ENCODE measurements around the gene RPL10A.
A peak's percentile ranks its signal among the peaks of the same experiment; 100 is the strongest.

RPL10A gene

DNA sequence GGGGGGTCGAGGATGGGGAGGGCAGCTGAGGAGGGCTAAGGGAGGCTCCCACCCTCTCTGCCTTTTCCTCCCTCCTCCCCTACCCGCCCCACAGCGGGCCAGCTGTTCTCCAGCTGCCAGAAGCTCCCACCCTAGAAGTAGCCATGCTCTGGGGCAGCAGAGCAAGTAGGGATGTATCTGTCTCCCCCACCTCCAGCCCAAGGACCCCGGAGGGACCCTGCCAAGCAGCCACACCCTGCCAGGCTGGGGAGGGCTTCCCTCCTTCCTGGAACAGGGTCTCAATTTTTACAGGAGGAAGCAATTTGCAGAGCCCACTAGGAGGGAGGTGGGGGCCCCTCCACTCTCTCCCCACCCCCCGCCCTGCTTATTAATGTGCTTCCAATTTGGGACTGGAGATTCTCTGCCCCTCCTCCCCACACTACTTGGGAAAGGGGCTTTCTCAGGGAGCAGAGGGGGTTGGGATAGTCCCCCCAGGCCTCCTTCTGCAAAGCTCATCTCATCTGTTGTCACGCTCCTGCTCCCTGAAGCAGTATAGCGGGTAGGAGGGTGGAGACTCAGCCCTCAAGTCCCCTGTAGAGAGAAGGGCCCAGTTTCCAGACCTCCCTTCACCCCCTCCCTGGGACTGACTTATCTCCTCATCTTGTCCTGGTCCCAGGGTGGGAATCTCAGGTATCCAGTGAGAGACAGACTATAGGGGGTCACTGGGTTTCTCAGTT, 24.2 kb downstream of the RPL10A start:
- no peak for DNase-seq (ENCODE audit: low spot score)

DNA sequence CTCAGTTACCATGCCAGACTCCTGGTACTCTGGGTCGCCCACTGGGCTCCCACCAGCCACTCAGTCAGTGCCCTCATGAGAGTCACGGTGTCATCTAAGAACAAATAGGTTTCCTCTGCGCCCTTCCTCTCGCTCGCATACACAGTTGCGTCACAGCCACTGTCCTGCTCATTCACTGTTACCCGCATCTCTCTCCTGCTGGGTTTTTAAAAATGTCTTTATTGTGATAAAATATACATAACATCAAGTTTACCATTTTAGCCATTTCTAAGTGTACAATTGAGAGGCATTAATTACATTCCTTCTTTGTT, 24.7 kb downstream of the RPL10A start:
- DNase-seq (ENCODE audit: low spot score): no peak

DNA sequence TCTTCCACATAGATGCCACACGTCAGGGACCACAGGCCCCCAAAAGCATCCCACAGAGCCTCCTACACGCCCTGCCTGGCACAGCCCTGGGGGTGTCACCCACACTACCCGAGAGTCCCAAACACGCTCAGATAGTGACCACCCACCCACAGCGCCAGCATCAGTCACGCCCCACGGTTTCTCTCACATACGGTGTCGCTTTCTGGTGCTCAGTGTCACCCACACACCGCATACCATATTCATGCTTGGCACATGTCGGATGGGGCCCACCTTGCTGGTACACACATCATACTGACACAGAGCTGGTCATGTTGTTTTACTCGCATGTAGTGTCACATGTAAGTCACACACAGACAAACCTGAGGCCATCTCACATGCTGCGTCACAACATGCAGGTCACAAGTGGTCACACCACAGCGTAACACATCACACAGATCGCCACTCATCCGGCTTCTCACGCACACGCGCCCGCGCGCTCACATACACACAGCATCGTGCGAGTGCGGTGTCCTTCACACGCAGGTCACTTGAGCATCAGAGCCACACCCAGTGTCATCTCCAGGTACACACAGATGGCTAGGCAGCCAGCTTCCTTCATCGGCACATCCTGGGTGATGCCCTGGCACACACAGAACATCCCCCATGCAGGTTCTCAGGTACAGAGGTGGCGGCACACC, 25.2 kb downstream of the RPL10A start:
- no peak for DNase-seq (ENCODE audit: low spot score)

DNA sequence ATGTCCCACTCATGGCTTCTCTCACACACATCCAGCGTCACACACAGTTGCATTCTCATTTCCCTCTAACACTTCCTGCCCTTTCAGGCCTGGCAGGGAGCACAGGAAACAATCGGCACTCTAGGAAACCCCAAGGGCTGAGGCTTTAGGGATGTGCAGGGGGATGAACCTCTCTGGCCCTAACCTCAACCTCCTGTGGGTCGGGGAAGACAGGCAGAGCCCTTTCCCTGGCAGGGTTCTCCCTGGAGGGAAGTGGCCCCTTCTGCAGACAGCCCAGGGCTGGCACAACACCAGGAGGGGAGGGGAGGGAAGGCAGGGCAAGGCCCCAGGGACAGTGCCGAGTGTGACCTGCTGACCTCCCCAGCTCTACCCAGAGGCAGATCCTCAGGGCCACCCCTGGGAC, 26.0 kb downstream of the RPL10A start:
- no peak for DNase-seq (ENCODE audit: low spot score)

DNA sequence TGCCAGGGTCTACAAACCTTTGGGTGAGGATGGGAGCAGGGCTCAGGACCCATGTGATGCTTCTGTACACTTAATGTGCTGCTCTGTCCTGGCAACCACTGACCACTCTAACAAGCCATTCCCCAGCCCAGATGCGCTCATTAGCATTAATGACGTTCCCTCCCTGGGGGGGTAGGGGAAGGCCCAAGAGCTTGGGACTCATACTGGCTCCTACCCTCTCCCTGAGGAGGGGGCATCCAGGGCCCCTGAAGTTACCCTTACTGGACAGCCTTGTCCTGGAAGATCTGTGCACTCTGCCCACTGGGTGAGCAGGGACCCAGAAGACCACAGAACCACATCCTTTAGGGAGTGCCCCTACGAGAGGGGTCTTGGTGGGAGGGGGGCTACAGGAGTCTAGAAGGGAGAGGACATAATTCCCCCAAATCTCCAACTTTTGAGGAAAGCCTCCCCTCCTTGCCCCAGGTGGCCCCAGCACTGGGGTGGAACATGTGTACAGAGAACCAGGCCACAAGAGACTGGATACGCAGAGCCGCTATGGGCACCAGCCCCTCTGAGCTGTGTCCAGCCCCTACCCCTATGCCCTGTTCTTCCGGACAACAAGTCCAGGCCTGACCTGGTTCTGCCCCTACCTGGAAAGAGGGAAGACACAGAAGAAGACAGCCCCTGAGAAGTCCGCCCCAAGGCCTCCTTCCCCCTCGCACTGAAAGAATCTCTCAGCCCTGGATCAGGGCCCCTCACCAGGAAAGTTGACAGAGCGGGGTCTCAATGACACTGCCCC, 27.2 kb downstream of the RPL10A start:
- no peak for DNase-seq (ENCODE audit: low spot score)

DNA sequence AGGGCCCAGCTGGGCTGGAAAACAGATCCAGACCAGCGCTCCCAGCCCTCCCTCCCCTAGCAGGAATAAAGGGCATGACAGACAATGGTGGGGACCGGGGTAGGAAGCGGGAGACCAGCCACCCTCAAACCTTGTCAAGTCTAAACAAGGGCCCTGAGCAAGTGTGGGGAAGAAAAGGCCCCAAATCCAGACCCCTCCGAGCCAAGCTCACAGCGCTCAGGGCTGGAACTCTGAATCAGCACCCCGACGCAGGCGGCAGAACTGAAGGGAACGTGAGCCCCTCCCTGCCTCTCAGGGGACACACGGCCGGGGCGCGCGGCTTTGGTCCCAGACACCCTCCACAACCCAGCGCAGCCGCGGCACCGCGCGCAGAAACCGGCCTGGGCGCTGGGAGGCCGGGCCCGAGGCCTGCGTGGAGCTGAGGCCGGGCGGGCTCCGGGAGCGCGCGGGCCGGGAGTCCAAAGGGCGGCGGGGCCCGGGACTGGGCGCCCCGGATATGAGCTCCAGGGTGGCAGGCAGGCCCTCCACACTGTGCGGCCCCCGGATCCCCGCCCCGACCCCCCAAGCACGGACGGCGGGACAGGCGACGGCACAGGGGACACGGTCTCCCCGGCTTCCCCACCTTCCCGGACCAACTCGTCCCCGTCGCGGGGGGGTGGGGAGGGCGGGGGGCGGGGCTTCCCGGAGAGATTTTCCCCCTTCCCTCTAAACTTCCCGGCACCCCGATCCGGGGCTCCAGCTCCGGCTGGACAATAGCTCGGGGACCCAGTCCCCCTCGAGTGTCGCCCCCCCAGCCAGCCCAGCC, 28.0 kb downstream of the RPL10A start:
- DNase-seq (ENCODE audit: low spot score): peak; percentile 79

DNA sequence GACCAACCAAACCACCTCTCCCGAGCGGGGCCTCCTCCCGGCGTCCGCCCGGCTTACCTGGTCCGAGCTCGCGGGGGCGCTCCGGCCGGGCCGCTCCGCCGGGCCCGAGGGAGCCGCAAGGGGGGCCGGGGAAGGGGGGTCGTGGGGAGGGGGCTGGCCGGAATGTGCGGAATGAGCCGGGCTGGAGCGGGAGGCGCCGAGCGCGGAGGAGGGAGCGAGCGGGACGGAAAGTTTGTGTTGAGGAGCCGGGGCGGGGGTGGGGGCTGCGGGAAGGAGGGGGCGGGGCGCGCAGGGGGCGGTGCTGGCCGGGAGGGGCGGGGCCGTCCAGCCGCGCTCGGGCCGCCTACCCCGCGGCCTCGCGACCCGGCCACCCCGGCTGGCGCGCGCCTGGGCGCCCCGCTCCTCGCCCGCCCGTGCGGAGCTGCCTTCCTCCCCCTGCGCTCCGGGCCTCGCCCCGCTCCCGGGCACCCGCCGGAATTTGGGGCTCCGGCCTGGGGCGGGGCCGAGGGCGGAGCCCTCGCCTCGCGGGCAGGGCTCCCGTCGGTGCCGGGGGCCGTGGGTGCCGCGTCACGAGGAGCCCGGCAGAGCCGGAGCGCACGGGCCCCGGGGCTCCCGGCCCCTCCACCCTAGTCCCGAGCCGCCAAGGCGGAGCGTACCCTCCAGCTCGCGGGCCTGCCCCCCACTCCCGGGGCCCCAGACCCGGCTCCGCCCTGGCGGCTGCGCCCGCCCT, 28.8 kb downstream of the RPL10A start, which contains the start of gene TEAD3:
Gene TEAD3 (minus strand): TSS at position 239 of the 730 bp plus-strand sequence.
- DNase-seq (ENCODE audit: low spot score): peak; percentile 96

DNA sequence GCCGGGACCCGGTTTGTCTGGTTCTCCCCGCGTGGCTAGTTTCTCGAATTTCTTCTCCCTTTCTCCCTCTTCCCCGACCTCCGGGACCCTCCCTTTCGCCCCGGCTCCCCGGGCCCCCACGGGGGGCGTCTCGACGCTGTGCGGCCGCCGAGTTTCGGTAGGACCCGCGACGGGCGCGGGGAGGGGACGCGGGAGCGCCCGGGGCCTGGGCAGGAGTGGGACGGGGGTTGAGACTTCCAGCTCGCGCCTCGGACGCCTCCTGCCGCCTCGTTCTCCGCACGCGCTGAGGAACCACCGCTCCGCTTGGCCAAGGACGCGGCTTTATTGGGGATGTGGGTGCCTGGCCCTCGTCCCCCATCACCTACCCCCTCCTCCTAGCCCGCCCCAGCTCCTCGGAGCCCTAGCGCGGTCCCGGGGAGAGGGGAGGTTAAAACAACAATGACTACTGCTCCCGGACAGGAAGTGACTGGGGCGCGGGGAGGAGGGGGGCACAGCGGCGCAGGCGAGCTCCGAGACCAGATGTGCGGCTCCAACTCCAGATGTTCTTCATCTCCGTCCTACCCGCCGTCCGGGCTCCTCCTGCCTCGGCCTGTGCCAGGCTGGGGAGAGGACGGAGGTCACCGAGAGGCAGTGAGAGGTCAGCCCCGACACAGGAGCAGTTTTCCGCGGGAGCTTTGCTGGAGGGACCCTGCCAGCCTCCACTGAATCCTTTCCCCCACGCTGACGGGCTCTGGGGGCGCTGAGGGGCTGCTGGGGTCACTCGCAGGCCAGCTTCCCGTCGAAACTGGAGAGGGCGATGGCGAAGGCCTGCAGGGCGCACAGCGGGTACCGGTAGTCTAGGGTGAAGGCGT, 29.6 kb downstream of the RPL10A start:
- DNase-seq (ENCODE audit: low spot score): peak; percentile 87

DNA sequence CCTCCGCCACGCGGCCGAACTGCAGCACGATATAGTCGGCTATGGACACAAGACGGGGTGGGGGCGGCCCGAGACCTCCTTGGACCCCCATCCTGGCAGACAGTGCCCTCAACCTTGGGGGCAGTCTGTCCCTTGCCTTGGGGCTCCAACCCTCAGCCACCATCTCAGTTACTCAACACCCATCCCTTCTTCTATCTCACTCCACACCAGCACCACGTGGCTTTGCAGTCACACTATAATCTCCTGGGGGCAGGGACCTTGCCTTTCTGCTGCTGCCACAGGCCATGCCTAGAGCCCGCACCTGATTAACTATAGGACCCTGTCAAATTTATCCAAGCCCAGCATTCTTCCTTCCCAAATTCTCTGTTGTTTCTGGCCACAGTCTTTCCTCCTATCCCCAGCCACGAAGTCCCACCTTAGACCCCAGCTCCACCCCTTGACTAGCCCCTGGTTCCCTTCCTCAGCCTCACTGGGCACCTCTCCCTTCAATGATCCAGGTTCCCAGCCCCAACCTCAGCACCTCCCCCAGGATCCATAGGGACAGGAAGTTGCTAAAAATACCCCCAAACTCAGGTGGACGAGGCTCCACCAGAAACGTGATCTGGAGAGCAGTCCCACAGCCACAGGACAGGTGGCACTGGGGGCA, 30.3 kb downstream of the RPL10A start:
- no peak for DNase-seq (ENCODE audit: low spot score)

DNA sequence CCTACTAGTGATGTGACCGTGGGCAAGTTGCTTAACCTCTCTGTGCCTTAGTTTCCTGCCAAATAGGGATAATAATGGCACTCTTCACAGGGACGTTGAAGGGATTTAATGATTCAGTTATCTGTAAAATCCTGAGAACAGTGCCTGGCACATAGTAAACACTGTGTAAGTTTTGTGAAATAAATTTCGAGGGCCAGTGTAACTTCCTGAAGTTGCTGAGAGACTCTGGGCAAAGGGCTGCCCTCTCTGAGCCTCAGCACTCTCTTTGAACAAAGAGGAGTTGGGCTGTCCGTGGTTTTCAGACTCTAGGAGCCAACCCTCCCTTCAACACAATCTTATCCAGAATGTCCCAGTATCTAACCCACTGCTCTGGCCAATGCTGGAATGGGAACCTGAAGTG, 31.2 kb downstream of the RPL10A start:
- DNase-seq (ENCODE audit: low spot score): no peak

DNA sequence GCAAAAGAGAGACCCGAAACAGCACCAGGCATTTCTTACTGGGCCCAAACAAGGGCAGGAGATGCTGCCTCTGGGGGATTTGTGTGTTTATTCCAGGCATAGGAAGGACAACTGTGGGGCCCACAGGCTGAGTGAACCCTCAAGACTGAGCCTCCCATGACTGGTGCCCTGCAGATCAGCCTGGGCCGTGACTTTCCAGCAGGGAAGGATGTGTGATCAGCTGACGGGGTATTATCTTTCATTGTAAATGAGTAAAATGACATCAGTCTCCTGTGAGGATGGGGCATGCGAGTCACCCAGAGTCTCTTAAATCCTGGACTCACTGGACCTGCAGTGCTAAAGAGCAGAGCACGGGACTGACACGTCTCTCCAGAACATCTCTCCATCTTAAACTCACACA, 32.6 kb downstream of the RPL10A start:
- DNase-seq (ENCODE audit: low spot score): peak; percentile 44

DNA sequence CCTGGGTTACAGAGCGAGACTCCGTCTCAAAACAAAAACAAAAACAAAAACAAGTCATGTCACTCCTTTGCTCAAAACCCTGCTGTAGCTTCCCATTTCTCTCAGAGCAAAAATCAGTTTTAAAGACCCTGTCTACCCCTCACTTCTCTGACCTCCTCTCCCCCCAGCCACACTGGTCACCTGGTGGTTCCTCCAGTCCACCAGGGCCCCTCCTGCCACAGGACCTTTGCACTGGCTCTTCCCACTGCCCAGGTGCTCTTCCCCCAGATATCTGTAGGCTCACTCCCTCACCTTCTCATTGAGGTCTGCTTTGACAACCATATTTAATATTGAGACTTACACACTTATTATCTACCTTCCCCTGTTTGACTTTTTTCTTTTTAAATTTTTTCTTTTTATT, 33.6 kb downstream of the RPL10A start:
- DNase-seq (ENCODE audit: low spot score): no peak

DNA sequence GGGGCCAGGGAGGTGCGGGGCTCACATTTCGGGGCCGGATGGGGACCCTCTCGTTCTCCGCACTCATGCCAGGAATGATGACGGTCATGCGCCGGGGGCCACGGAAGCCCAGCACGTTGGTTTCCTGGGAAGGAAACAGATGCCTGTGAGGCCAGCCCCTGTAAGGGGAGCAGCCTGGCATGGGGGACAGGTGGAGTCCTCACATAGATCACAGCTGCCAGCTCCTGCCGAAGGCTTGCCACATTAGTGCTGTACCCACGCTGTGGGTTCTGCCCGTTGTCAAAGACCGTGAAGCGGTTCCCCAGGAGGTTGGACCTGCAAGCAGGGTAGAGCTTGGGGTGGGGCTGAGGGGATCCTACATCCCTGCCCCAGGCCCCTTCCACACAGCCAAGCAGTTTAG, 35.3 kb downstream of the RPL10A start:
- no peak for DNase-seq (ENCODE audit: low spot score)

DNA sequence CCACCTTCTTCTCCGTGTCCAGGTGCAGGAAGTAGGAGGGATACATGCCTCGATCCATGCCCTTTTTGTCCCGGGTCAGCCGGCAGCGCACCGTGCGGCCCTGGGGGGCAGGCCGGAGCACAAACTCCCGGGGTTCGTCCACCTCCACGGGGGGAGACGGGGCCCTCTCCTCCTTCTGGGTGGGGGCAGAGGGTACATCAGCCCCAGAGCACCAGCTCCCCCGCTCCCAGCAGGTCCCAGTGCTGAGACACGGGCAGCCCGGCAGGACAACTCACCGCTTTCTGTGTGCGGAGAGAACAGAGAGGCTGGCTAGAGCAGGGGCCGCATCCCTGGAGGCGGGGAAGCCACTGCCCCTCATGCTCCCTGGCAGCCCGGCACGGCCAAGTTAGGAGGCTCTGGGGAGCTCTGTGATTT, 37.8 kb downstream of the RPL10A start:
- no peak for DNase-seq (ENCODE audit: low spot score)

DNA sequence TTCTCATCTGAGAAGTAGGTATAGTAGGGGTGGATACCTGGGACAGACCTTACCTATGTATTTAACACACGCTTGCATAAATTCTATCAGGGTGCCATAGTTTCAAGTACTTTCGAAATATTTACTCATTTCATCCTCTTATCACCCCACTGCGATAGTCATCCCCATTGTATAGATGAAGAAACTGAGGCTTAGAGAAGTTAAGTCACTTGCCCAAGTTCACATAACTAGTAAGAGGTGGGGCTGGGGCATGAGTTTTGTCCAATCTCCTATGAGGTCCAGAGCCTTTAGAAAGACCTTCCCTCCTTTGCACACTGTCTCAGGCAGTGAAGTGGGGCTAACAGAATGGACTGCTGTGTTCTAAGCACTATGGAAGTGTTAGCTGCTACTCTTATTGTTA, 38.3 kb downstream of the RPL10A start:
- no peak for DNase-seq (ENCODE audit: low spot score)

DNA sequence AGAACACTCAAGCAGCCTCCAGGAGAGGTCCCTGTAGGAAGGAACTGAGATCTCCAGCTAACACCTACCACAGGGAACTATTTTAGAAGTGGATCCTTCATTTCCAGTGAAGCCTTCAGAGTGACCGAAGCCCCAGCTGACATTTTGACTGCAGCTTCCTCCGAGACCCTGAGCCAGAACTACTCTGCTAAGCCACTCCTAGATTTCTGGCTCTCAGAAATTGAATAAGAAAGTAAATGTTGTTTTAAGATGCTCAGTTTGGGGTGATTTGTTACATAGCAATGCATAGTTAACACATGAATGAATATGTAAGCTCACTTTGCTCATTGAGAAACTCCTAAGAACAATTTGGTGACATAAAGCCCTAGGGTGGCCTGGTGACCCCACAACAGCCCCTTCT, 39.0 kb downstream of the RPL10A start:
- no peak for DNase-seq (ENCODE audit: low spot score)

DNA sequence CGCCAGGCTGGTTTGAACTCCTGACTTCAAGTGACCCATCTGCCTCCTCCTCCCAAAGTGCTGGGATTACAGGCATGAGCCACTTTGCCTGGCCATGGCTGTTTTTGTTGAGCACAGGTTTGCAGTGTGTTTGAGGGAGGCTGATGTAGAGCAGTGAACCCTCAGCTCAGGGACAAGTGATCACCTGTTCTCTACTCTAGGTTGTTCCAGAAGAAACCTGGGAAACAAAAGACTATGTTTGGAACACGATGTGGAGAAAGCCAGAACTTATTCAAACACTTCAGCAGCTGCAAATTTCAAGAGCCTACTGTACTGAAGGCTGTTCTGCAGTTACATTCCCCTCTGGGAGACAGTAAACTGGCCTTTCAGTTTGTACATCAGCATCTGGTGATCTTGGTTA, 39.8 kb downstream of the RPL10A start:
- no peak for DNase-seq (ENCODE audit: low spot score)

DNA sequence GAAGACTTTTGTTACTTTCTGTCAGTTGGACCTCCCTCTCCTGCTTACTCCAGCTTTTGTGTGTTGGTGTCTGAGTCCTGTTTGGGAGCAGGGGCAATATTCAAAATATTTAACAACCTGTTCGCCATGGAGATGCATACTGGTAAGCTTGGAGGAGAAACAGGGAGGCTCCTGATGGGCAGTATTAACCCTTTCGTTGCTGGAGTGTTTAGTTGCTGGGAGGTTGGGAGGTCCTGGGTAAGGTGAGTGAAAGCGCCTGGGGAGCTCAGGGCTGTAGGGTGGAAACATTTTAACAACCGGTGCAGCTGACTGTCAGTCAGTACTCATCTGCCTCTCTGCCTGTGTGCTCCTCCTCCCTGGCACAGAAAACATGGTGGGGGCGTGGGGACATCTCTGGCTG, 40.3 kb downstream of the RPL10A start:
- DNase-seq (ENCODE audit: low spot score): no peak

DNA sequence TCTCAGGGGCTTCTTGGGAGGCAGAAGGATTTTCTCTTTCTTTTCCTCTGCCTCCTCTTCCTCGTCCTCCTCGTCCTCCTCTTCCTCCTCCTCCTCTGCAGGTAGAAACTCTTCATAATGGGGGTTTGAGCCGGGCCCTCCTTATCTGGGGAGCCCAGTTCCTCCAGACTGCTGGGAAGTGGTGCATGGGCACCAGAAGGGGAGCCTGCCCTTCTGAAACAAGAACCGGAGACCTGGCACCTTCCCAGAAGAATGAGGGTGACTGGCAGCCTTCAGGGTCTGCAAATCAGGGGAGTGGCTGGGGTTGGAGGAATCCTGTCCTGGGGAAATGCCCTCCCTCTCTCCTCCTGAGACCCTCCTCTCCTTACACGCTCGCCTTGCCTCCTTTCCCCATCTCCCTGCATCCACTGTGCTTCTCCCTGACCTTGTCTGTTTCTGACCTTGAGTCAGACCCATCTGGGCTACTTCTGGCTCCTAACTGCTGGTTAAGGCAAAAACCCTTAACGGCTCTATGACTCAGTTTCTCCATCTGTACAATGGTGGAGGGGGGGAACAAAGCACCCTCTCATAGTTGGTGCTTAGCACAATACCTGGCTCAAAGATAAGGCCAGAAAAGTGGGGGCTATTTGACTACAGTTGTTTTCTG, 42.8 kb downstream of the RPL10A start:
- DNase-seq (ENCODE audit: low spot score): no peak

DNA sequence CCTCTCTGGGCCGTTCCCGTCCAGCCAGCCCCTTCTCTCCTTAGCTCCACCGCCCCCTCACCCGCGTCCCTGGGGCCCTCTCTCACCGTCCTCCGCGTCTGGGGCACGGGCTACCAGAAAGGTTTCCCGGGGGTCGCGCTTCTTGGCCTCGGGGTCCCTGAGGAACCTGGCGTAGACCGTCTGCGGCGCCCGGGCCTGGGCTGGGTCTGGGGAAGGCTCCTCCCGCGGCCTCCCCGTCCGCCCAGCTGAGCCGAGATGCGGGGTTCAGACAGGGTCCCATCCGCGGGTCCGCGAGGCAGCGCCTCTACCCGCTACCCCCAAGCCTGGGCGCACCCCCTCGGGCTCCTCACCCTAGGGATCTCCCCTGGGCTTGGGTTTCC, 43.4 kb downstream of the RPL10A start:
- no peak for DNase-seq (ENCODE audit: low spot score)

Data from AG20443 (cell line).